VCaP (cell line): ENCODE results near the gene ANGEL2.

ENCODE experiments used
- H3K27ac ChIP-seq: fragments of 450-650 bp; 2 replicates; pipeline ENCODE4 v1.5.1; 2017
- TF ChIP-seq, protein P1 (sequence below): fragments of 450-650 bp; conservative IDR thresholded peaks from 2 replicates; pipeline ENCODE4 v1.5.1; 2017; ENCODE audit warnings: mild to moderate bottlenecking, moderate library complexity

ANGEL2 gene

DNA sequence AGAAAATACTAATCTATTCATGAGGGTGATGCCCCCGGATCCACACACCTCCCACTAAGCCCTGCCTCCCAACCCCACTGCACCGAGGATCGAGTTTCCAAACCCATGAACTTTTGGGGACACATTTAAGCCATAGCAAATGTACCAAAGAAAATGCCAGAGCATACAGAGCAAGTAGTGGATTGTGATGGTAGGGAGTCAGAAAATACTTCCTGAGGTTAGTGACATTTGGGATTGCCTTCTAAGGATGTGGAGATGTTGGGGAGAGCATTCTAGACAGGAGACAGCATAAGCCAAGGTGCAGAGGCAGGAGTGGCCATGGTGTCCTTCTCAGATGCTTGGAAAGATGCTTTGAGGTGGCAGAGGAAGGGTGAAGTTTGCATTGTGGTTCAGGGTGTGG, 32.2 kb downstream of the ANGEL2 start:
- TF ChIP-seq, protein P1, sequence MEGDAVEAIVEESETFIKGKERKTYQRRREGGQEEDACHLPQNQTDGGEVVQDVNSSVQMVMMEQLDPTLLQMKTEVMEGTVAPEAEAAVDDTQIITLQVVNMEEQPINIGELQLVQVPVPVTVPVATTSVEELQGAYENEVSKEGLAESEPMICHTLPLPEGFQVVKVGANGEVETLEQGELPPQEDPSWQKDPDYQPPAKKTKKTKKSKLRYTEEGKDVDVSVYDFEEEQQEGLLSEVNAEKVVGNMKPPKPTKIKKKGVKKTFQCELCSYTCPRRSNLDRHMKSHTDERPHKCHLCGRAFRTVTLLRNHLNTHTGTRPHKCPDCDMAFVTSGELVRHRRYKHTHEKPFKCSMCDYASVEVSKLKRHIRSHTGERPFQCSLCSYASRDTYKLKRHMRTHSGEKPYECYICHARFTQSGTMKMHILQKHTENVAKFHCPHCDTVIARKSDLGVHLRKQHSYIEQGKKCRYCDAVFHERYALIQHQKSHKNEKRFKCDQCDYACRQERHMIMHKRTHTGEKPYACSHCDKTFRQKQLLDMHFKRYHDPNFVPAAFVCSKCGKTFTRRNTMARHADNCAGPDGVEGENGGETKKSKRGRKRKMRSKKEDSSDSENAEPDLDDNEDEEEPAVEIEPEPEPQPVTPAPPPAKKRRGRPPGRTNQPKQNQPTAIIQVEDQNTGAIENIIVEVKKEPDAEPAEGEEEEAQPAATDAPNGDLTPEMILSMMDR, result no peak
- no peak overlapping the region for H3K27ac ChIP-seq

DNA sequence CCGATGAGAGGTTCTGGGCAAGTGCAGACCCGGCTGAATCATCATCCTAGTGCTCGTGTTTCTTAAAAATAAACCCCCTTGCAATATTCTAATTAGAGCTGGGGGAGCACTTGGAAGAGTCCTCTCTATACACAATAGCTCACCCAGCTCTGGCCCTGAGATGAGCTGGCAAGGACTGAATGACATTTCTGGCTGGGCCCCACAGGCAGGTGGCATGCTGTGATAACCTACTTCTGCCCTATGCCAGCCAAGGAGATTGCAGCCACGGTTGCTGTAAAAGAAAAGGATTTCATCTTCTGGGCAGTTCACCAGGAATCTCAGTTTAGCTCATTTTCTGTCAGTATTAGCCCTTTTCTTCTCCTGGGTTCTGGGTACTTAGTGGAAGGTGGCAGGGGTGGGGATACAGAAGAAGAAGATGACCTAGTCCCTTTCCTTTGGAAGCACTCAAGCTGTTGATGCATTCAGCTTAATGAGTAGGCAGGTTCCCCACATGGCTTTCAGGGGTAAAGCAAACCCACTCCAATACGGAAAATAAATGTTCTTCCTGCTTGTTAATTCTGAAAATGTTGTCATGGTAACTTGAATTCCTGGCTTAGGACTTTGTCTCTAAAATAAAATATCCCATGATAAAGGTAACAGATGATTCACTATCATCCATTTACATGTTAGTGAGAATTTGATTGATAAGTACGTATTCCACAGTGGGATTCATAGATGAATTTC, 33.1 kb downstream of the ANGEL2 start:
- TF ChIP-seq, protein P1, result no peak
- no peak overlapping the region for H3K27ac ChIP-seq

DNA sequence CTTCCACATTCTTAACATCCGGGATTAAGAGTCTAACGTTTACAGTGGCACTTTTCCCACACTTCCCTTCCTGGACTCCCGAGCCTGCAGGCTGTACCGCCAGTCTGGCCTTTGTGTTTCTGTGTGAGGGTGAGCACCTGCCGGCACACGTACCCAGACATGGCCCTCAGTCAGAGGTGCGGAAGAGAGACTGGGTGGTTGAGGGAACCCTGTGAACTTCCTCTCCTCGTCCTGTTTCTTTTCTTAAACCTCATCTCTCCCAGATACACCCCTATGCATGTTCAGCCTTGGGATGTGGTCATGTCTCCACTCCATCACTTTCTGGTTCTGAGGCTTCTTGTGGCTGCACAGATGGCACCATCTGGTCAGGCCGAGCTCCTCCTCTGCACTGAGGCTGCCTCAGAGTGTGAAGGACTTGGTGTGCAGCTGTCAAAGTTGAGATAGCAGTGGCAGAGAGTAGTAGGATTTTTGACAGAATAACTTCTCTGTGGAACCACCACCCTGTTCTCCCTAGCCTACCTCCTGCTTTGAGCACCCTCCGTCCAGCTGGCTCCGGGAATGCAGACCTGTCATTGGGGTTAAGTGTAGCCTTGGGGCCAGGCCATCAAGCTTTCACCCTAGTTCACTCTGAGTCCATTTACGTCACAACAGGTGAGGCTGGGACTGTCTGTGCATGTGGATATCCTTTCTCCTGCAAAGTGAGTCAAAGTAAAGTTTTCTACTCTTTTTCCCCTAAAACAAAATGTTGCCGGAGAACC, 33.9 kb downstream of the ANGEL2 start:
- TF ChIP-seq, protein P1, result no peak
- peak overlapping the region; percentile 55 for H3K27ac ChIP-seq

DNA sequence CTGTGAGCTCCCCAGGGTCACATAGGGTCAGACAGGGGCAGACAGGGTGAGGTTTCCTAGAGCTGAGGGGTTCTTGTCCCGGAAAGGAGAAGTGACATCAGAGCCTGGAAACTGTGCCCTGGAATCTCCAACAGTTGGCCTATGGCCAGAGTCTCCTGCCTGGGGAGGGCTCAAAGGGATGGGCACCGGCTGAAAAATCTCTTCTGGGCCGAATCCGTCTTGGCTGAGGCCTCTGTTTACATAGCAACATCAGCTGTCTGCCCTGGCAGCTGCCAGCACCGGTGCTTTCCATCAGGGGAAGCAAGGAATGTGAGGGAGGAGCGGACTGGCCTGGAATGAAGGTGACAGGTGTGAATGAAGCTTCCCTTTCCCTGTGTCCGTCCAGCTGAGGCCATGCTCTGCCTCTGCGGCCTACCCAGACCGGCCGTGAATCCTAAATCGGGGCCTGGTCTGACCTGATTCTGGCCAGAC, 34.6 kb downstream of the ANGEL2 start:
- TF ChIP-seq, protein P1, result no peak

DNA sequence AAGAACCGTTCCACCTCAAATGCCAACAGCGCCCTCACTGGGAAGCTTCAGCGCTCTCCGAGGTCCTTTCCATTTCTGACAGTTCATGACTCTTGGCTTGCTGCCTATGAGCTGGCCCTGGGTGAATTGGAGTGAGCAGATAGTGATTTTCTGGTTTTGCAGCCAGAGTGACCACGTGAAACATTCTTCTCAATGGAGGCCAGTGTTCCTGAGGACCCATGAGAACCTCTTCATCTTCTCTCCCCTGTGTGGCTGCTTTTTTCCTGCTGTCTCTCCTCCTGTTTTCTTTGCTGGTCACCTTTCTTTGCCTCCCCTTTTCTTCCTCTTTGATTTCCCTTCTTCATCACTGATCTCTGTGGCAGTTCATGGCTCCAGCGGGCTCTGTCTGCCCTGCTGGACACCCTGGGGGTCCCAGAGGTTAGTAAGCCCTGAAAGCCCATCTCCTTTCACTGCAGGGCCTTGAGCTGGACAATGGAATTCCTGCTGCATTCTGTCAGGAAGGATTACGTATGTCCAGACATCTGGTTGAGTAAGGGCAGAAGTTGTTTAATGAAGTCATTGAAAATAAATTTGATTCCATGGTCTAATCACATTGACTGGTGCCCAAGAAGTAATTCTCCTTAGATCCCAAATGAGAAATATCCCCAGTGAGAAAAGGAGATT, 35.4 kb downstream of the ANGEL2 start:
- TF ChIP-seq, protein P1, result no peak
- peak overlapping the region; percentile 55 for H3K27ac ChIP-seq

More for the DNA sequence above, 34.6 kb downstream of the ANGEL2 start:
- peak overlapping the region; percentile 55 for H3K27ac ChIP-seq

DNA sequence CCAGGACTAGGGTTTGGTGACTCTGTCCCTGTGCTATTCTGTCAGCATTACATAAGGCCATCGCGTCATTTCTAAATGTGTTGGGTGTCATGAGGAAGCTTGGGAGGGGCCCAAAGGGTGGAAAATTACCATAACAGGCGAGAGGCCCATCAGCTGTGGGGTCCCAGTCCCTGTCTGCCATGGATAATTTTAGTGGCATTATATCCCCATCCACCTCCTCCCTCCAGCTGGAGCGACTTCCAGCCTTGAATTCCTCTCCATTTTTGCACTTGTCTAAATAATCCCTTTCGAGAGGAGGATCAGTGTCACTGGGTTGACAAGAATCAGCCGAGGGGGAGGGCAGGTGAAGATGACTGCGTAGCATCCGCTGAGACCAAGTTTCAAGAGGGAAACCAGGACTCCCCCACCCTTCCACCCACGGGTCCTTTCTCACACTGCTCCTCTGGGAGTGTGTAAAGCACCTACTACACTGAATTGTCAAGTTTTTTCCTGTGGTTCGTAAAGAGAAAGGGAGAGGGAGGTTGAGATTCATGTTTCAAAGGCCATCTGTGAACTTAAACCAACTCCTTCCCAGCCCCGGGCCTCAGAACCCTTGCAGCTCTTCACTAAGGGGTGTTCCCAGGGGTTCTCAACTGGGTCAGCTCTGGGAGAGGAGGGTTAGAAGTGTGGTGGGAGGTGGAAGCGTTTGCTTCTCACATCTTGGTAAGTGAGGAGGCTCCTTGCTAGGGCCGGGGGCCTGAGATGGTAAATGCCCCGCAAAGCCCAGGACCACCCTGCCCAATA, 36.1 kb downstream of the ANGEL2 start:
- TF ChIP-seq, protein P1, result no peak

More for the DNA sequence above, 36.1 kb downstream of the ANGEL2 start:
- peak overlapping the region; percentile 55; the same call in 1 of the 2 replicates for H3K27ac ChIP-seq
